RWPE2 (cell line): ENCODE measurements around the gene RNF220.
A peak's percentile ranks its signal among the peaks of the same experiment; 100 is the strongest.
"Not testable (repeated sequence)": the region's sequence is repeated elsewhere in the genome, so short reads cannot be mapped to it uniquely, and the experiment has no call there.

Experiments used
- ATAC-seq: fragments of 200-7000 bp; cut with Tn5 transposase; 3 replicates; pipeline ENCODE4 v1.9.1; 2021; ENCODE audit warnings: low read depth
- DNase-seq: peaks from one replicate; pipeline ENCODE4 v3.0.0-alpha.2; 2020; ENCODE audit warnings: low spot score
- H3K27ac ChIP-seq: fragments of 450-650 bp; 2 replicates; pipeline ENCODE4 v1.5.1; 2017; ENCODE audit warnings: mild to moderate bottlenecking; ENCODE audit not compliant: poor library complexity, severe bottlenecking
- H3K27me3 ChIP-seq: fragments of 250-450 bp; sonication (Bioruptor Pico); 2 replicates; pipeline ENCODE4 v1.5.1; 2021; ENCODE audit warnings: mild to moderate bottlenecking, moderate library complexity; ENCODE audit not compliant: insufficient read depth, poor library complexity, severe bottlenecking
- H3K36me3 ChIP-seq: fragments of 250-450 bp; sonication (Bioruptor Pico); 2 replicates; pipeline ENCODE4 v1.5.1; 2020; ENCODE audit warnings: low read depth, mild to moderate bottlenecking, moderate library complexity
- H3K4me1 ChIP-seq: fragments of 250-450 bp; sonication (Bioruptor Pico); 2 replicates; pipeline ENCODE4 v1.5.1; 2021; ENCODE audit warnings: mild to moderate bottlenecking, moderate library complexity; ENCODE audit not compliant: insufficient read depth, poor library complexity, severe bottlenecking
- H3K4me3 ChIP-seq: fragments of 250-450 bp; sonication (Bioruptor Pico); 2 replicates; pipeline ENCODE4 v1.5.1; 2021; ENCODE audit warnings: mild to moderate bottlenecking, moderate library complexity; ENCODE audit not compliant: severe bottlenecking
- H3K9me3 ChIP-seq: fragments of 250-450 bp; sonication (Bioruptor Pico); 2 replicates; pipeline ENCODE4 v1.5.1; 2021; ENCODE audit warnings: mild to moderate bottlenecking, moderate library complexity; ENCODE audit not compliant: severe bottlenecking
- TF ChIP-seq, protein P1 (sequence below): fragments of 450-650 bp; IDR thresholded peaks from one replicate; pipeline ENCODE4 v1.5.1; 2017; ENCODE audit warnings: mild to moderate bottlenecking, moderate library complexity; ENCODE audit not compliant: poor library complexity, severe bottlenecking

RNF220 gene

DNA sequence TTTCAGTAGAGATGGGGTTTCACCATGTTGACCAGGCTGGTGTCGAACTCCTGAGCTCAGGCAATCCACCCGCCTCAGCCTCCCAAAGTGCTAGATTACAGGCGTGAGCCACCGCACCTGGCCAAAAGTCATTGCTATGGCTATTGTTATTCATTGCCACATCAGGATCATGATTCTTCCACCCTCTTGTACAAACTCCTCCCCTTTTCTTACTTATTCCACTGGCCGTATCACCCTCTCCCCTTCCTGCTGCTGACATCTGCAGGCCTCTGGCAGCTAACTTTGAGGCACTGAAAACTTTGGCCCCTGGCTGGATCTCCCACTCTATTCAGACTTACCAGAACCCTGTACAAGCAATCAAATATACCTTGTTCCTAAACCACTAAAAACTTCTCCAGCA is 258.4 kb downstream of the RNF220 start:
- Histone ChIP-seq H3K9me3 (no peaks in the 10 kb centered on the region), H3K4me1 (no peaks in the 10 kb centered on the region), H3K36me3 (no peaks in the 10 kb centered on the region), H3K27ac (no peak overlapping the region), H3K27me3 (no peaks in the 10 kb centered on the region), H3K4me3 (no peak overlapping the region)
- ATAC-seq, result no peak
- DNase-seq, result no peak
- TF ChIP-seq, protein P1, sequence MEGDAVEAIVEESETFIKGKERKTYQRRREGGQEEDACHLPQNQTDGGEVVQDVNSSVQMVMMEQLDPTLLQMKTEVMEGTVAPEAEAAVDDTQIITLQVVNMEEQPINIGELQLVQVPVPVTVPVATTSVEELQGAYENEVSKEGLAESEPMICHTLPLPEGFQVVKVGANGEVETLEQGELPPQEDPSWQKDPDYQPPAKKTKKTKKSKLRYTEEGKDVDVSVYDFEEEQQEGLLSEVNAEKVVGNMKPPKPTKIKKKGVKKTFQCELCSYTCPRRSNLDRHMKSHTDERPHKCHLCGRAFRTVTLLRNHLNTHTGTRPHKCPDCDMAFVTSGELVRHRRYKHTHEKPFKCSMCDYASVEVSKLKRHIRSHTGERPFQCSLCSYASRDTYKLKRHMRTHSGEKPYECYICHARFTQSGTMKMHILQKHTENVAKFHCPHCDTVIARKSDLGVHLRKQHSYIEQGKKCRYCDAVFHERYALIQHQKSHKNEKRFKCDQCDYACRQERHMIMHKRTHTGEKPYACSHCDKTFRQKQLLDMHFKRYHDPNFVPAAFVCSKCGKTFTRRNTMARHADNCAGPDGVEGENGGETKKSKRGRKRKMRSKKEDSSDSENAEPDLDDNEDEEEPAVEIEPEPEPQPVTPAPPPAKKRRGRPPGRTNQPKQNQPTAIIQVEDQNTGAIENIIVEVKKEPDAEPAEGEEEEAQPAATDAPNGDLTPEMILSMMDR, result no peak

DNA sequence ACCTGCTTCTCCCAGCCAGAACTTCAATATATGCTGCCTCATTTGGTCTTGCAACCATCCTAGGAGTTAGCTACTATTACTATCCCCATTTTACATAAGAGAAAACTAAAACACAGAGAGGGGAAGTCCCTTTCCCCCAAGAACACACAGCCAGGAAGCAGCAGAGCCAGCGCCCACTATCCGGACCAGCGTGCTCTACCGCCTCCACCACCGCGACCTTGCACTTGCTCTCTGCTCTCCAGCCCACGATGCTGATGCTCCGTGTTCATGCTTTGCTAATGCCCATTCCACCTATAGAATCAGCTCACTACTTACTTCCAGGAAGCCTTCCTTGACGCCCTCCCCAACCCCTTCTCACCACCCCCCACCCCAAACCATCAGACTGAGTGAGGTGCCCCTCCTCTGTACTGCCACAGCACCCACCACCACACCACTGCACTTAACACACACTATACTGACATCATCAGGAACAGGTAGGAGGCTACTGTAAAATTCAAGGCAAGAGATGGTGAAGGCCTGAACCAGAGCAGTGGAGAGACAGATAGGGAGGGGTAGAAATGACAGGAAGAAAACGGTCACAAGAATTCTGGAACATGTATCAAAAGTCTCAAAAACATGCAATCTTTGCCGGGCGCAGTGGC is 259.8 kb downstream of the RNF220 start:
- Histone ChIP-seq H3K36me3 (no peaks in the 10 kb centered on the region), H3K27ac (no peak overlapping the region), H3K4me1 (no peaks in the 10 kb centered on the region), H3K27me3 (no peaks in the 10 kb centered on the region), H3K4me3 (no peak overlapping the region), H3K9me3 (no peaks in the 10 kb centered on the region)
- DNase-seq (no peak), ATAC-seq (no peak)
- TF ChIP-seq, protein P1, result no peak

DNA sequence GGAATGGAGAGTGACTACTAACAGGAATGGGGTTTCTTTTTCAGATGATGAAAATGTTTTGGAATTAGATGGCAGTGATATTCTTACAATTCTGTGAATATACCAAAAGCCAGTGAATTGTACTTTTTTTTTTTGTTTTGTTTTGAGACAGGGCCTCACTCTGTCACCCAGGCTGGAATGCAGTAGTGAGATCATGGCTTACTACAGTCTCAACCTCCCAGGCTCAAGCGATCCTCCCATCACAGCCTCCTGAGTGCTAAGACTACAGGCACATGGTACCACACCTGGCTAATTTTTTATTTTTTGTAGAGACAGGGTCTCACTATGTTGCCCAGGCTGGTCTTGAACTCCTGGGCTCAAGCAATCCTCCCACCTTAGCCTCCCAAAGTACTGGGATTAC is 261.7 kb downstream of the RNF220 start:
- H3K4me1 ChIP-seq, H3K27me3 ChIP-seq, H3K4me3 ChIP-seq, ATAC-seq, DNase-seq, H3K36me3 ChIP-seq, H3K9me3 ChIP-seq, H3K27ac ChIP-seq: not testable (repeated sequence)

DNA sequence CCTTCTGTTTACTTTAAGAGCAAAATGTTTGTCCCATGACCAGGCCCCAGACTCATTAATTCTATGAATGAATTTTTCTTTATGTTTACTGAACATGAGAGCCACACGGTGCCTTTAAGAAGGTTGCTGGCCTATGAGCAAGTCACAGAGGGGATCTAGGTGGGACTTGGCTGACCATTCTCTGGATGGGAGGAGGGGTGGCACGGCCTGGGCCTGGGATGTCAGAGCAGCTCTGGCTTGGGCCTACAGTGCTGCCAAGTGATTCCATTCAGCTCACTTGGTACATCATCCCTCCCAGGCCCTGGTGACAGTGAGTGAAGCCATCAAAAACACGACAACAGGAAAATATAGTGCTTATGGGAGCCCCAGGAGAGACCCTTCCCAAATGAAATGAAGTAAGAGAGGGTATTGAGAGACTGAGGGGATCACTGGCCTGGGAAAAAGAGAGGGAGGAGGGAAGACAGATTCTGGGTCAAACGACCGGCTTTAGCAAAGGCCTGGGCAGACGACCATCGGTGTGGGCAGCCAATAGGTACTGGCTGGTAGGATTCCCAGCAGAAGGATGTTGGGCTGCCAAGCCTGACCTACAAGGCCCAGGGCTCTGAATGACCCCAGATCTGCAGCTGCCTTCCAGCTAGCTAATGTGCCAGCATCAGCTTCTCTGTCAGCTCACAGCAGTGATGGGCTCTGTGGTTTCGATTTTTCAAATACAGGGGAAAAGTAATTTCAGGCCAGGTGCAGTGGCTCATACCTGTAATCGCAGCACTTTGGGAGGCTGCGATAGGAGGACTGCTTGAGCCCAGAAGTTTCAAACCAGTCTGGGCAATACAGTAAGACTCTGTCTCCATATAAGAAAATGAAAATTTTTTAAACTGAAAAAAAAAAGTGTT is 265.9 kb downstream of the RNF220 start:
- DNase-seq (no peak), ATAC-seq (no peak)
- peaks cover 8% of the 10 kb centered on the region for H3K4me1 ChIP-seq
- no peaks in the 10 kb centered on the region for H3K27me3 ChIP-seq
- H3K27ac ChIP-seq, result no peak overlapping the region
- H3K9me3 ChIP-seq, result no peaks in the 10 kb centered on the region
- no peak overlapping the region for H3K4me3 ChIP-seq
- no peaks in the 10 kb centered on the region for H3K36me3 ChIP-seq
- TF ChIP-seq, protein P1, result no peak

DNA sequence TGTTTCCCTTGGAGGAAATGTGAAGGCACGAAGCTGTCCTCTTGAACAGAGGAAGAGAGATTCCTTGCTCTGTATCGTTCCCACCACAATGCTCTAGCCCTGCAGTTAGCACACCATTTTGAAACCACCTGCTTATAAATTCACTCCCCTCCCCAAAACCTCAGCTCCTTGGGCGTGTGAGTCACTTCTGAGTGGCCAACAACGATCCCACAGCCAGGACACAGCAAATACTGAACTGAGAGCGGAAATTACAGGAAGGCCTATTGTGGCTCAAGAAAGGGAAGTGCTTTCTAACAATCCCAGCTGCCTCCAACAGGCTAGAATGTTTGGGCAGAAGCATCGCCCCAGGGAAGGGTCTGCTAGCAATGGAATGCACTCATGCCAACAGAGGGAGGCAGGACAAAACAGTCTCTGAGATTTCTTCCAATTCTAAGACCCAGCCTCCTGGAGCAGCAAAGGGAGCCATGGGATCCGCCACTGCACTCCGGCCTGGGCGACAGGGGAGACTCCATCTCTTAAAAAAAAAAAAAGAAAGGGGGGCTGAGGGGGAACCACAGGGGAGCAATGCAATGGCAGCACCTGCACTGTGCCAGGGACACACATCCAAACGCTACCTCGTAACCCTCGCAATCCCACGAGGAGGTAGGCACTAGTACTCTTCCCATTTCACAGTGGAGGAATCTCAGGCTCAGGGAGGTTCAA is 267.4 kb downstream of the RNF220 start:
- TF ChIP-seq, protein P1, result no peak
- H3K36me3 ChIP-seq, result no peaks in the 10 kb centered on the region
- H3K4me3 ChIP-seq, result no peak overlapping the region
- no peaks in the 10 kb centered on the region for H3K9me3 ChIP-seq
- ATAC-seq (no peak), DNase-seq (no peak)
- no peaks in the 10 kb centered on the region for H3K27me3 ChIP-seq
- H3K4me1 ChIP-seq, result peaks cover 19% of the 10 kb centered on the region
- peak overlapping the region; percentile 55 for H3K27ac ChIP-seq
